ENCODE data around the gene DMRTA2.

The DMRTA2 gene

DNA sequence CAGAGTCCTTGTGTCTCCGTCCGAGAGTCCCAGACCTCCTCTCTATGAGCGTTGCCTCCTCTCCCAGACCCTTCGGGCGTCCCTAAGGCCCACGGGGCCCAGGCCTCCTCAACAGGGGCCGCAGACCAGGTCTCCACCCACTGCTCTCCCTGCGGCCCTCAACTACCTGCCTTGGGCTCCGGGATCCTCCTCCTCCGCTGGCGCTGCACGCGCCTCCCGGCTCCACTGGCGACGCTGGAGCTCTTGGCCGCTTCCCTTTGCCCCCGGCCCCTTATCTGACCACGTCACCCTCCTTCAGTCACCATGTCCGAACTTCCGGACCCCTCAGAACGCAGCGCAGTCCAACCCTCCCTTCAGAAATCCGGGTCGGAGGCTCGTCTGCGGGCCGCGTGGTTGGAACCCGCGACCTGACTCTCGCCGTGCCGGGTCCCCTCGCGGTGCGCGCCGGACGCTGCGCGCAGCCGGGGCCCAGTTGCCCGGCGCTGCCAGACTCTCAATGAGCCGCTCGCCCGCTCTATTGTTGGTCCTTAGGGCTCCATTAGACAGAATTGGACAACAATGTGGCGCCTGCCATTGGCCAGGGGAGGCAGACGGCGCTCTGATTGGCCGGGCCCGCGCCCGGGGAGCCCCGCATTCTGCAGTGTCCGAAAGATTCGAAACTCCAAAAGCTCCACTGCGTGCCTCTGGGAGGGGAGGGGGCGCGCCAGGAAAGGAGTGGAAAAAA lies at the start of gene DMRTA2:
TSS of gene DMRTA2 (minus strand) at position 498 of the 724 bp plus-strand sequence. CDS start 1,907 bp downstream, outside the sequence.
- DNase-seq: no peak

- no peak for DNase-seq
Observed at GRCh38 chr1:50471967-50472366, 48.7 kb upstream of the DMRTA2 start.

GRCh38 chr1:50462964-50463363 lies 39.7 kb upstream of the DMRTA2 start:
- no peak for DNase-seq

- DNase-seq: no peak
Observed at GRCh38 chr1:50458507-50458906, 35.3 kb upstream of the DMRTA2 start.

DNA sequence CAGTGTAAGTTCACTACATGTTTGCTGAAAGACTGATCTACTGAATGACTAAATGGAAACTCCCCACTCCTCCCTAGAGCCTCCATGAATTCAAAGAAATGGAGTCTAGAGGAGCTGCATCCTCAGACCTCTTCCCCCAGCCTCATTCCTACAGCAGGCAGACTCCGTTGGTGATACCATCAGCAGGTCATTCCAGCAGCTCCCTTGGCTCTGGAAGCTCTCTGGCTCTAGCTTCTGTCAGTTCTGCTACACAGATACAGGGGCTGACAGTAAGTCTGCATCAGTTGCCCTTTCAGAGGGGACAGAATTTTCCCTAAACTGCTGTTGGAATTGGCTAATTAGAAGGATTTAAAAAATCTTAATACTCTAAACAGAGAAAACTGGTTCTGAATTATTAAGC lies 31.7 kb upstream of the DMRTA2 start:
- no peak for DNase-seq

DNA sequence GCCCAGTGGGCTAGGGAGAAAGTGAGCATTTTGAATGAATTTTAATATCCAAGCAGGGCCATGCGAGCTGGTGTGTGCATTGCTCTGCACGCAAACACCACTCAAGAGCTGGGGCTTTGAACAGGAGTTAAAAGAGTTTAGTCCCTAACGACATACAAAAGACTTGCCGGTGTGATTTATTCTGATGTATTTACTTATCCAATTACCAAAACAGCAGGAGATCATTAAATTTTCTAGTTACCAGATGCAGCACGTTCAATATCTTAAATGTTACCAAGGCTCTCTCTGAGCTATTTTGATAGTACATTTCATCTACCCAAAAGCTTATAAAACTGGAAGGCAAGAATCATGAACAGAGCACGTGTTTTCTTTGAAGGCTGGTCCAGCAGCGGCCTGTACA lies 30.0 kb upstream of the DMRTA2 start:
- no peak for DNase-seq

GRCh38 chr1:50452700-50453099 lies 29.5 kb upstream of the DMRTA2 start:
- no peak for DNase-seq

GRCh38 chr1:50450861-50451653 lies 27.8 kb upstream of the DMRTA2 start:
- DNase-seq: no peak

DNA sequence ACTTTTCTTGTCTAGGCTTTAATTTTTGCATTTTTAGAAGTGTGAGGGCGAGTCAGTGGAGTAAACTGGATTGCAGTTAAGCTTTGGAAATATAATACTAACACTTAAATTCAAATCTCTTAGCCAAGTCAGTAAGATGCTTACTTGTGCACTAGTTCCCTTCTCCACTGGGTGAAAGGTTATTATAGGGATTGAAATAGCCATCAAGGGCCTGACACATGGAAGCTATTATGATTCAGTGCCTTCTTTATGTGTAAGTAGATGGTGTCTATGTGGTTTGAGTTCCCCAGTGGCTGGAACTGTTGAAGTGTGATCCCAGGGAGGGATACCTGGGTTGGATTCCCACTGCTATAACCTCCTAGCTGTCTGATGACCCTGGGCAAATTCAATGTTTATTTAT lies 24.7 kb upstream of the DMRTA2 start:
- DNase-seq: no peak

GRCh38 chr1:50441183-50441582 lies 17.9 kb upstream of the DMRTA2 start:
- no peak for DNase-seq

DNA sequence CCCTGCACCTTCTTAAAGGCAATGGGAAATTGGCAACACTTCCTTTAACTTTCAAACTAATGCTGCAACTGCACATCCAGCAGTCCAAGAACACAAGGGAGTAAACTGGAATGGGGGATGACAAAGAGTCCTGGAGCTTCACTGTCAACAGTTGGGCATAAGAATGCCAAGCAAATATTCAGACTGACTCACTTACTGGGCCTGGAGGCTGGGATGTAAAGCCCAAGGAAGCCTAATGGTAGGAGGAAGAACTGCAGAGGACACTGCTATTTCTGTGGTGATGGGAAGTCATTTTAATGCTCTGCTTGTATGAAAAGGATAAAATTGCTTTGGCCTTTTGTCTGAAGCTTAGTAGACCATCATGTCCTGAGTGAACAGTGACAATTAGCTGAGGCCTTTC lies 15.7 kb upstream of the DMRTA2 start:
- DNase-seq: no peak

DNA sequence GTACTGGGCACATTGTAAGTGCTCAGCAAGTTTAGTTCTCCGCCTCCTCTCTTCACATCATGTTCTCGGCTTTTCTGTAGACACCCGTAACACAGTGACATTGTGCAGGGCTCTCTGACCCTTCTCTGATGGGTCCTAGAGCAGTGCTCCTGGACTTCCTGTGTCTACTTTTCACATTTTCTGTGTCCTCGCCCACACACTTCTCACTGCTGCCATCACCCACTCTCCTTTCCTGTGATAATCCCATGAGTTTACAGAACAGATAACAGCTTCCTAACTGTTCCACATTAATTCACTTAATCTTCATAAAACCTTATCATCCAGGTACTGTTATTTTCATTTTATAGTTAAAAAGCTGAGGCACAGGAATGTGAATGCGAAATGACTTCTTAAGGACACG lies 13.2 kb upstream of the DMRTA2 start:
- DNase-seq: no peak

GRCh38 chr1:50430010-50430405 lies 6.8 kb upstream of the DMRTA2 start:
- no peak for DNase-seq

DNA sequence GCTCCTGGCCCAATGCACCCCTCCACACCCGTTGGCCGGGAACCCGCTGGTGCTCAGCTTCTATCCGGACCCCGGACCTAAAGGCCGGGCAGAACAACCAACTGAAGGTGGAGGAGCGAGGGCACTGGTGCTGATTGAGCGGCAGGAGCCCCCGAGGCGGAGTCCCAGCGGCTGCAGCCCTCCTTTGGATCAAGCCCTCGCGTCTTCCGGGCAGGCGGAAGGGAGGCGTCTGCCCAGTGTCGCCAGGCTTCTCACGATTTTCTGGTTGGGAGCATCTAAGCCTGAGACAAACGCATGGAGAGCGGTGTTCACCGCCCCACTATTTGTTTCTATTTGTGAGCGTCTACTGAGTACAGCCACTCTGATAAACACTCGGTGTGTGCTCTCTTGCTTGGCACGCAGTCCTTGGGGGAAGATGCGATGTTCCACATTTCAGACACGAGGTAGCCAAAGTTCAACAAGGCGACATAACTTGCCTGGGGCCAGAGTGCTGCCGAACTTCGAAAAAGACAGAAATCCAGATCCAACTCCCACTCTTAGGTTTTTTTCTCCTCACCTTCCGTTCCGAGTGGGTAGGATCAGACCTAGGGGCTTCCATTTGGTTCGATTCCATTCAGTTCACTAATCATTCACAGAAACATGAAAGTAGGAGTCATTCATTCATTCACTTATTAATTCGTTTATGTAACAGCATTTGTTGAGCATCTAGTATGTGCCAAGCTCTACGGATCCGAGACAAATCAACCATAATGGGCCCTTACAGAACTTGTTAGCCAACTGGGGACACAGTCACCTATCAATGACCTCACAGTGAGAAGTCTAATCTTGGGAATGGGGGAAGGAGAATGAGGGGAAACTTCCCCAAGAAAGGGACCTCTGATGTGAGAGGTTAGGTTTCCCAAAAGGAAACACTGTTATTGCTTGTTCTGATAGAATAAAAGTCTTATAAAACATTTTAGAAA lies 4.9 kb upstream of the DMRTA2 start:
- no peak for DNase-seq

DNA sequence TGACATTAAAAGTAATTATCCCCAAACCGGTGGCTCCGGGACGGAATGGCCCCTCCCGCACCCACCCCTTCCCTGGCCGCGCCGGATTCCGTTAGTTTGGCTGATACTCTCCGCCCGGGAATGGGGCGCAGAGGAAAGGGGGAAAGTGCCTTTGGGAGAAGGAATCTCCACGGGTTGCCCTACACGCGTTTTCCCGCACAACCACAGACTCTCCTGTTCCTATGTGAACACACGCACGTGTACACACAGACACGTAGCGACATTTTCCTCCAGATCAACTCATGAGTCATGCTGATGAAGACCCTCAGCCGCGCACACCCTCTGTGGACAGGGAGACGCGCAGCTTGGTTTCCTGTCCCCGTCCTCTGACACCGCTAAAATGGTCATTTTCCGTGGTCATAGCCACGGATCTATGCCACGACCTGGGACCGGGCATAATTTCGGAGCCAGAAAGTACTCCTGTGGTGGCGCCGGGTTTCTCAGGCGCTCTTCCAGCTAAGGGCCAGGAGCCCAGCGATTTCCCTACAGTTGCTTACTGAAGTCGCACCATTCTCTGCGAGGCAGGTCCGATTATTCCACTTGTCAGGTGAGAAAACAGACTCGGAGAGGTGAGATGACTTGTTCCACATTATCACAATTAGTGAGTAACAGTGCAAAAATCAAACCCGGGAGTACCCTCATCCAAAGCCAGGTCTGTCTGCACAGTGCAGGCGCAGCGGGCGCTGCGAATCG lies 4.0 kb upstream of the DMRTA2 start:
- DNase-seq: no peak

DNA sequence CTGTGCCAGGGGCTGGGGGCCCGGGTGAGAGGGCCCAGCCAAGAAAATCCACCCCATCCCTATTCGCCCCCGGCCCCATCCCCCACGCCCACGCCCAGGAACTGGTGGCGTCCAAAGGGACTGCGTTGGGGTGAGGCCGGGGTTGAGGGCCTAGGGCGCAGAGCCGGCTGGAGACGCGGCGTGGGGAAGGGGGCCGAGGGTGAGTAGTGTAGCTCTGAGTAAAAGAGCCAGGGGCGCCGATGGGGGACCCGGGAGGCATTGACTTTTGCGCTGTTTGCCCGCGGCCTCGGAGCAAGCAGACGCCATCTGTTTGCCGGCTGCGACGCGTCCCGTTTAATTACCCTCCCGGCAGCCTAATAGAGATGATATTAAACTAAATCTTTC lies 3.5 kb upstream of the DMRTA2 start:
- peak; percentile 40 for DNase-seq

DNA sequence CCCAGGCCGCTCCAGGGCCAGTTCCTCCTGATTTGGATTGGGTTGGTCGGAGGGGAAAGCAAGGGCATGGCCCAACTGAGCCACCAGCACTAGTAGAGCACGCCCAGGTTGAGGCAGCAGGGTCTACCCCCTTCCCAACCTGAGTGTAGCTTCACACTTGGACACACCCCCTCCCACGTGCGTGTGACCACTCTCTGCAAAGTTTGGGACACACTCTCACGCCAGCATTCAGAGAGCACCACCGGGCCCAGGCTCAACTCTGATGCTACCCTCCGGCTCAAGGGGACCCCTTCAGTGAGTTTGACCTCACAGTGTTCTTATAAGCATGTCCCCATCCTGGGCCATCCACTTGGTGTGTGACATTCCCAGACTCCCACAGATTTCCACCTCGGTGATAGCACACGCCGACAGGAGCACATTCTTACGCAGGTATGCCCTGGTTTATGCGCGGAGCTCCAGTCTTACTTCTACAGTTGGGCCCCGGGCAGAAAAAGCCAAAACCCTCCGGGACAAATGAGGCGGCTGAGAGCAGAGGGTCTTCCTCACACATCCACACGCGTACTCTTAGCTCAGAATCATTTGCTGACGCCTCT lies 3.0 kb upstream of the DMRTA2 start:
- DNase-seq: no peak

- DNase-seq: no peak
Observed at GRCh38 chr1:50425376-50426107, 2.3 kb upstream of the DMRTA2 start.

DNA sequence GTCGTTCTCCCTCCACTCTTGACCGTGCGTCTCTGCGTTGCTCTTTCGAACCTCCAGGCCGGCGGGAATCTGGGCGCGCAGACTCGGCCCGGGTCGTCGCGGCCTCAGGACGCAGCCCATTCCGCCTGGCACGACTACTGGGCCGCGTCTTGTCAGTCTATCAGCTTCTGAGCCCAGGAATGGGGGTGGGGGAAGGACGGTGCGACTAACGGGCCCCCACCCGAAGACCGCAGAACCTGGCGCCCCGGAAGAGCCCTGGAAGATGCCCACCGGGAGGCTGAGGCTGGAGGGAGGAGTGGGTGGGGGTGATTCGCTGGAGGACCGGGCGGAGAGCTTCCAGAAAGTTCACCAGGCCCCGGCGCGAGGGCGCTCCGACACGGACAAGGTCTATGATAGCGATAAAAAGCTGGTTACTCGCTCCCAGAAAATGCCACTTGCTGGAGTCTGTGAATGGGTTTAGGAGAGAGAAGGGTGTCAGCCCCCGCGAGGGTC lies 1.7 kb upstream of the DMRTA2 start:
- no peak for DNase-seq

GRCh38 chr1:50424045-50424883 lies 1.0 kb upstream of the DMRTA2 start:
- no peak for DNase-seq
